Measurements from ENCODE around the gene CSTF3. TPM values are rescaled to one million over a fixed set of nuclear protein-coding genes. Genes with fewer than 3 reads are reported as not detected.

The CSTF3 gene
- total and polyA plus RNA-seq, 9 of the 15 experiments (the other 6 are each of a cell fraction or from before 2014, with no cell fraction given), result 37.0 to 111 (median 61.0) TPM

GRCh38 chr11:33157103-33158027, 3.9 kb downstream of the CSTF3 start (continued):
- no peak for TF ChIP-seq TAF15 (IDR thresholded peaks at IDR 0.05; ENCODE audit: low read depth, low read length)
- TF ChIP-seq ZNF780A (CRISPR knock-in tag; IDR thresholded peaks at IDR 0.05), result no peak
- TF ChIP-seq, protein P1, sequence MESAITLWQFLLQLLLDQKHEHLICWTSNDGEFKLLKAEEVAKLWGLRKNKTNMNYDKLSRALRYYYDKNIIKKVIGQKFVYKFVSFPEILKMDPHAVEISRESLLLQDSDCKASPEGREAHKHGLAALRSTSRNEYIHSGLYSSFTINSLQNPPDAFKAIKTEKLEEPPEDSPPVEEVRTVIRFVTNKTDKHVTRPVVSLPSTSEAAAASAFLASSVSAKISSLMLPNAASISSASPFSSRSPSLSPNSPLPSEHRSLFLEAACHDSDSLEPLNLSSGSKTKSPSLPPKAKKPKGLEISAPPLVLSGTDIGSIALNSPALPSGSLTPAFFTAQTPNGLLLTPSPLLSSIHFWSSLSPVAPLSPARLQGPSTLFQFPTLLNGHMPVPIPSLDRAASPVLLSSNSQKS (CRISPR knock-in tag; IDR thresholded peaks at IDR 0.05), result no peak
- no peak for TF ChIP-seq ZFX (CRISPR knock-in tag; IDR thresholded peaks at IDR 0.05)
- TF ChIP-seq ZBED1 (IDR thresholded peaks at IDR 0.05), result no peak
- TF ChIP-seq HNRNPLL (IDR thresholded peaks at IDR 0.05; ENCODE audit: low read depth, low read length, poor library complexity, severe bottlenecking), result no peak
- TF ChIP-seq, protein P2, sequence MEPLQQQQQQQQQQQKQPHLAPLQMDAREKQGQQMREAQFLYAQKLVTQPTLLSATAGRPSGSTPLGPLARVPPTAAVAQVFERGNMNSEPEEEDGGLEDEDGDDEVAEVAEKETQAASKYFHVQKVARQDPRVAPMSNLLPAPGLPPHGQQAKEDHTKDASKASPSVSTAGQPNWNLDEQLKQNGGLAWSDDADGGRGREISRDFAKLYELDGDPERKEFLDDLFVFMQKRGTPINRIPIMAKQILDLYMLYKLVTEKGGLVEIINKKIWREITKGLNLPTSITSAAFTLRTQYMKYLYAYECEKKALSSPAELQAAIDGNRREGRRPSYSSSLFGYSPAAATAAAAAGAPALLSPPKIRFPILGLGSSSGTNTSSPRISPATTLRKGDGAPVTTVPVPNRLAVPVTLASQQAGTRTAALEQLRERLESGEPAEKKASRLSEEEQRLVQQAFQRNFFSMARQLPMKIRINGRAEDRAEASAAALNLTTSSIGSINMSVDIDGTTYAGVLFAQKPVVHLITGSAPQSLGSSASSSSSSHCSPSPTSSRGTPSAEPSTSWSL (CRISPR knock-in tag; IDR thresholded peaks at IDR 0.05; ENCODE audit: borderline replicate concordance), result no peak
- no peak for TF ChIP-seq TCFL5 (CRISPR knock-in tag; conservative IDR thresholded peaks at IDR 0.05)
- TF ChIP-seq CBX3 (IDR thresholded peaks at IDR 0.05; ENCODE audit: borderline replicate concordance in 1 of 2, low read length in 2 of 2), result no peak
- TF ChIP-seq PHF21A (IDR thresholded peaks at IDR 0.05; ENCODE audit: borderline replicate concordance, low read depth), result peak; percentile 77
- TF ChIP-seq TSC22D4 (tag; IDR thresholded peaks at IDR 0.05), result no peak
- no peak for TF ChIP-seq HMG20A (CRISPR knock-in tag; conservative IDR thresholded peaks at IDR 0.05)
